ENCODE data around the gene CBX1. TPM values are rescaled to one million over a fixed set of nuclear protein-coding genes. Genes with fewer than 3 reads are reported as not detected.

CBX1 gene
- total and polyA plus RNA-seq, 4 donors, result 17.6 to 43.2 (median 28.9) TPM

GRCh38 chr17:48129981-48130380, 28.7 kb upstream of the CBX1 start:
- Histone ChIP-seq H3K9me3 (ENCODE audit: control insufficient read depth in 4 of 4, insufficient read depth in 3 of 4, low read length in 3 of 4) (no peaks in the 10 kb centered on the region), H3K27ac (ENCODE audit: low read depth in 1 of 2, low read length in 1 of 2) (no peak overlapping the region), H3K4me1 (ENCODE audit: control insufficient read depth in 5 of 5, insufficient read depth in 5 of 5, low read length in 5 of 5) (no peaks in the 10 kb centered on the region), H3K36me3 (ENCODE audit: control insufficient read depth in 4 of 4, insufficient read depth in 4 of 4, low read length in 4 of 4) (peaks cover 0 to 9% (median 0%) of the 10 kb centered on the region in 4 donors), H3K27me3 (ENCODE audit: control insufficient read depth in 3 of 3, insufficient read depth in 3 of 3, low read length in 2 of 3) (no peaks in the 10 kb centered on the region), H3K4me3 (no peak overlapping the region), H3K9ac (ENCODE audit: insufficient read depth in 1 of 2, low read length in 2 of 2) (no peak overlapping the region)
- ATAC-seq (ENCODE audit: insufficient read depth, low FRiP score) (no peak), DNase-seq (no peak)
- 68 to 81% methylated on average over 5 of the region's 5 CpGs for WGBS, 2 donors
- TF ChIP-seq CTCF (IDR thresholded peaks at IDR 0.05; ENCODE audit: control extremely low read depth, extremely low read depth), result no peak

- Histone ChIP-seq H3K4me3 (no peak overlapping the region), H3K4me1 (ENCODE audit: control insufficient read depth in 5 of 5, insufficient read depth in 5 of 5, low read length in 5 of 5) (no peaks in the 10 kb centered on the region), H3K9ac (ENCODE audit: insufficient read depth in 1 of 2, low read length in 2 of 2) (no peak overlapping the region), H3K9me3 (ENCODE audit: control insufficient read depth in 4 of 4, insufficient read depth in 3 of 4, low read length in 3 of 4) (no peaks in the 10 kb centered on the region), H3K27me3 (ENCODE audit: control insufficient read depth in 3 of 3, insufficient read depth in 3 of 3, low read length in 2 of 3) (no peaks in the 10 kb centered on the region), H3K27ac (ENCODE audit: low read depth in 1 of 2, low read length in 1 of 2) (no peak overlapping the region), H3K36me3 (ENCODE audit: control insufficient read depth in 4 of 4, insufficient read depth in 4 of 4, low read length in 4 of 4) (peaks cover 0 to 12% (median under 1%) of the 10 kb centered on the region in 4 donors)
- WGBS, 2 donors, result 48 to 63% methylated on average over 5 of the region's 5 CpGs
- ATAC-seq (ENCODE audit: insufficient read depth, low FRiP score), result no peak
- no peak for DNase-seq
- no peak for TF ChIP-seq CTCF (IDR thresholded peaks at IDR 0.05; ENCODE audit: control extremely low read depth, extremely low read depth)
Measured at GRCh38 chr17:48128400-48128799, 27.1 kb upstream of the CBX1 start.

- DNase-seq, result no peak
- Histone ChIP-seq H3K9me3 (ENCODE audit: control insufficient read depth in 4 of 4, insufficient read depth in 3 of 4, low read length in 3 of 4) (no peaks in the 10 kb centered on the region), H3K27ac (ENCODE audit: low read depth in 1 of 2, low read length in 1 of 2) (no peak overlapping the region), H3K4me3 (no peak overlapping the region), H3K4me1 (ENCODE audit: control insufficient read depth in 5 of 5, insufficient read depth in 5 of 5, low read length in 5 of 5) (no peaks in the 10 kb centered on the region), H3K9ac (ENCODE audit: insufficient read depth in 1 of 2, low read length in 2 of 2) (no peak overlapping the region), H3K27me3 (ENCODE audit: control insufficient read depth in 3 of 3, insufficient read depth in 3 of 3, low read length in 2 of 3) (no peaks in the 10 kb centered on the region), H3K36me3 (ENCODE audit: control insufficient read depth in 4 of 4, insufficient read depth in 4 of 4, low read length in 4 of 4) (peaks cover under 1 to 21% (median 7%) of the 10 kb centered on the region in 4 donors)
- WGBS, 2 donors, result 70 to 78% methylated on average over 9 of the region's 9 CpGs
- TF ChIP-seq CTCF (IDR thresholded peaks at IDR 0.05; ENCODE audit: control extremely low read depth, extremely low read depth), result no peak
- no peak for ATAC-seq (ENCODE audit: insufficient read depth, low FRiP score)
Measured at GRCh38 chr17:48127371-48128051, 26.2 kb upstream of the CBX1 start.

- no peak for TF ChIP-seq CTCF (IDR thresholded peaks at IDR 0.05; ENCODE audit: control extremely low read depth, extremely low read depth)
- Histone ChIP-seq H3K4me3 (no peak overlapping the region), H3K4me1 (ENCODE audit: control insufficient read depth in 5 of 5, insufficient read depth in 5 of 5, low read length in 5 of 5) (no peaks in the 10 kb centered on the region), H3K27ac (ENCODE audit: low read depth in 1 of 2, low read length in 1 of 2) (no peak overlapping the region), H3K9me3 (ENCODE audit: control insufficient read depth in 4 of 4, insufficient read depth in 3 of 4, low read length in 3 of 4) (no peaks in the 10 kb centered on the region), H3K27me3 (ENCODE audit: control insufficient read depth in 3 of 3, insufficient read depth in 3 of 3, low read length in 2 of 3) (no peaks in the 10 kb centered on the region), H3K36me3 (ENCODE audit: control insufficient read depth in 4 of 4, insufficient read depth in 4 of 4, low read length in 4 of 4) (peaks cover 10 to 30% (median 16%) of the 10 kb centered on the region in 4 donors), H3K9ac (ENCODE audit: insufficient read depth in 1 of 2, low read length in 2 of 2) (no peak overlapping the region)
- 87 to 88% methylated on average over 7 of the region's 7 CpGs for WGBS, 2 donors
- ATAC-seq (ENCODE audit: insufficient read depth, low FRiP score) (no peak), DNase-seq (no peak)
Measured at GRCh38 chr17:48126532-48126850, 25.2 kb upstream of the CBX1 start.
